K562 (cell line): ENCODE measurements around the gene AMZ2.

ENCODE experiments used
- CREB1 ChIP-seq, 2 experiments: sonication (generic) in 1 of 2; formaldehyde crosslinking in 1 of 2; IDR thresholded peaks; 2 replicates each; pipeline versions ENCODE4 v1.6.1 to v1.8.0; 2012 to 2022; ENCODE audit warnings: inconsistent platforms in 1 of 2, mild to moderate bottlenecking in 1 of 2, missing genetic modification reagents in 1 of 2, moderate library complexity in 1 of 2
- CREB5 ChIP-seq: fragments of 250-450 bp; sonication (Bioruptor Pico); IDR thresholded peaks from 2 replicates; pipeline ENCODE4 v1.5.0; 2020; ENCODE audit warnings: mild to moderate bottlenecking
- ETS1 ChIP-seq: conservative IDR thresholded peaks from 2 replicates; pipeline ENCODE4 v1.6.1; 2011; ENCODE audit warnings: low read depth, mild to moderate bottlenecking, low read length; ENCODE audit not compliant: control insufficient read depth
- ETV5 ChIP-seq: sonication (generic); formaldehyde crosslinking; IDR thresholded peaks from 2 replicates; pipeline ENCODE4 v1.4.0; 2020; ENCODE audit warnings: low read depth, mild to moderate bottlenecking, missing genetic modification reagents
- EZH2 ChIP-seq: IDR thresholded peaks from 2 replicates; pipeline ENCODE4 v1.6.1; 2012; ENCODE audit warnings: low read depth, mild to moderate bottlenecking, inconsistent platforms, low read length, borderline replicate concordance
- MAZ ChIP-seq, 2 experiments: fragments of 450-650 bp in 1 of 2; sonication (generic) in 1 of 2; formaldehyde crosslinking; IDR thresholded peaks in 1 of 2; conservative IDR thresholded peaks in 1 of 2; 2 replicates each; pipeline versions ENCODE4 v1.4.0 to v1.5.0; 2020; ENCODE audit warnings: mild to moderate bottlenecking in 1 of 2, missing genetic modification reagents in 1 of 2
- POLR2A ChIP-seq: fragments of 450-650 bp; conservative IDR thresholded peaks from 2 replicates; pipeline ENCODE4 v1.6.1; 2016
- RB1 ChIP-seq: fragments of 450-650 bp; IDR thresholded peaks from 2 replicates; pipeline ENCODE4 v1.6.1; 2017; ENCODE audit warnings: low read depth, mild to moderate bottlenecking
- TF ChIP-seq, protein P1 (sequence below): fragments of 250-450 bp; sonication (Bioruptor Pico); IDR thresholded peaks from 2 replicates; pipeline ENCODE4 v1.9.0; 2021; ENCODE audit warnings: mild to moderate bottlenecking
- TF ChIP-seq, protein P2 (sequence below), 3 experiments: IDR thresholded peaks in 2 of 3; conservative IDR thresholded peaks in 1 of 3; 2 replicates each; pipeline ENCODE4 v1.5.1; 2011 to 2012; ENCODE audit warnings: low read length in 3 of 3, mild to moderate bottlenecking in 3 of 3, control low read depth in 2 of 3, improper control_type of control experiment in 1 of 3, inconsistent platforms in 1 of 3, low read depth in 1 of 3, mixed read lengths in 1 of 3, moderate library complexity in 1 of 3; ENCODE audit not compliant: insufficient read depth in 2 of 3
- TF ChIP-seq, protein P3 (sequence below): fragments of 250-450 bp; sonication (Bioruptor Pico); IDR thresholded peaks from 2 replicates; pipeline ENCODE4 v1.4.0; 2020; ENCODE audit warnings: mild to moderate bottlenecking, moderate library complexity

DNA sequence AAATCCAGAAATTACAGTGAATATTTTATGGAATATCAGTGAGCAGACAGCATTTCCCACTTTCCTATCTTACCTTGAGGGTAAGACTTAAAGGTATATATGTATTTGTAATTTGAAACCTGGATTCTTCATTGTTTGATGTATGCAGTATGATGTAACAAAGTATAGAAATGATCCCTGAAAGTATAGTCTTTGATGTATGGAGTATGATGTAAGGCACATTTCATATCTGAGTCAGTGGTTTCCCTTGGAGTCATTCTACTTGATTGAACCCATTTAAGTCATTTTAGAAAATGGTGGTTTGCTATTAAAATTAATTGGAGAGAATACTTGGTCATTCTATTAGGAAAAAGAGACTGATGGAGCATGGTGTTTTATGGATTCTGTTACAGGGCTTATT, 10.1 kb downstream of the AMZ2 start:
- TF ChIP-seq CREB1 (IDR thresholded peaks at IDR 0.05), result no peak
- no peak for TF ChIP-seq CREB1 (CRISPR knock-in tag; IDR thresholded peaks at IDR 0.05)
- TF ChIP-seq, protein P1, sequence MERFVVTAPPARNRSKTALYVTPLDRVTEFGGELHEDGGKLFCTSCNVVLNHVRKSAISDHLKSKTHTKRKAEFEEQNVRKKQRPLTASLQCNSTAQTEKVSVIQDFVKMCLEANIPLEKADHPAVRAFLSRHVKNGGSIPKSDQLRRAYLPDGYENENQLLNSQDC (CRISPR knock-in tag), result no peak
- no peak for TF ChIP-seq POLR2A
- TF ChIP-seq, protein P2, sequence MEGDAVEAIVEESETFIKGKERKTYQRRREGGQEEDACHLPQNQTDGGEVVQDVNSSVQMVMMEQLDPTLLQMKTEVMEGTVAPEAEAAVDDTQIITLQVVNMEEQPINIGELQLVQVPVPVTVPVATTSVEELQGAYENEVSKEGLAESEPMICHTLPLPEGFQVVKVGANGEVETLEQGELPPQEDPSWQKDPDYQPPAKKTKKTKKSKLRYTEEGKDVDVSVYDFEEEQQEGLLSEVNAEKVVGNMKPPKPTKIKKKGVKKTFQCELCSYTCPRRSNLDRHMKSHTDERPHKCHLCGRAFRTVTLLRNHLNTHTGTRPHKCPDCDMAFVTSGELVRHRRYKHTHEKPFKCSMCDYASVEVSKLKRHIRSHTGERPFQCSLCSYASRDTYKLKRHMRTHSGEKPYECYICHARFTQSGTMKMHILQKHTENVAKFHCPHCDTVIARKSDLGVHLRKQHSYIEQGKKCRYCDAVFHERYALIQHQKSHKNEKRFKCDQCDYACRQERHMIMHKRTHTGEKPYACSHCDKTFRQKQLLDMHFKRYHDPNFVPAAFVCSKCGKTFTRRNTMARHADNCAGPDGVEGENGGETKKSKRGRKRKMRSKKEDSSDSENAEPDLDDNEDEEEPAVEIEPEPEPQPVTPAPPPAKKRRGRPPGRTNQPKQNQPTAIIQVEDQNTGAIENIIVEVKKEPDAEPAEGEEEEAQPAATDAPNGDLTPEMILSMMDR (IDR thresholded peaks at IDR 0.05 in 2 of 3, conservative IDR thresholded peaks at IDR 0.05 in 1 of 3; ENCODE audit: insufficient read depth in 2 of 3, low read depth in 1 of 3, low read length in 3 of 3), result no peak
- no peak for TF ChIP-seq EZH2
- no peak for TF ChIP-seq MAZ (CRISPR knock-in tag; conservative IDR thresholded peaks at IDR 0.05 in 1 of 2, IDR thresholded peaks at IDR 0.05 in 1 of 2)
- no peak for TF ChIP-seq ETV5 (CRISPR knock-in tag)
- TF ChIP-seq, protein P3, sequence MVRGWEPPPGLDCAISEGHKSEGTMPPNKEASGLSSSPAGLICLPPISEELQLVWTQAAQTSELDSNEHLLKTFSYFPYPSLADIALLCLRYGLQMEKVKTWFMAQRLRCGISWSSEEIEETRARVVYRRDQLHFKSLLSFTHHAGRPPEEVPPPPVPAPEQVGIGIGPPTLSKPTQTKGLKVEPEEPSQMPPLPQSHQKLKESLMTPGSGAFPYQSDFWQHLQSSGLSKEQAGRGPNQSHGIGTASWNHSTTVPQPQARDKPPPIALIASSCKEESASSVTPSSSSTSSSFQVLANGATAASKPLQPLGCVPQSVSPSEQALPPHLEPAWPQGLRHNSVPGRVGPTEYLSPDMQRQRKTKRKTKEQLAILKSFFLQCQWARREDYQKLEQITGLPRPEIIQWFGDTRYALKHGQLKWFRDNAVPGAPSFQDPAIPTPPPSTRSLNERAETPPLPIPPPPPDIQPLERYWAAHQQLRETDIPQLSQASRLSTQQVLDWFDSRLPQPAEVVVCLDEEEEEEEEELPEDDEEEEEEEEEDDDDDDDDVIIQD, result no peak
- no peak for TF ChIP-seq ETS1
- no peak for TF ChIP-seq RB1
- no peak for TF ChIP-seq CREB5 (CRISPR knock-in tag)
